ENCODE data around the gene GALNT2. TPM values are rescaled to one million over a fixed set of nuclear protein-coding genes. Genes with fewer than 3 reads are reported as not detected.

GALNT2 gene
- total RNA-seq, 4 donors from 2014 or later = 47.9 to 78.6 (median 60.0) TPM

GRCh38 chr1:230253150-230253549, 186.1 kb downstream of the GALNT2 start:
- DNase-seq (ENCODE audit: low spot score in 2 of 2) = no peak
- Histone ChIP-seq H3K9me3 (no peaks in the 10 kb centered on the region), H3K4me3 (no peak overlapping the region), H3K4me1 (peaks cover 0 to 29% (median 5%) of the 10 kb centered on the region in 4 donors), H3K36me3 (peaks cover 0 to 83% (median 11%) of the 10 kb centered on the region in 3 donors), H3K27me3 (no peaks in the 10 kb centered on the region), H3K27ac (no peak overlapping the region)
- TF ChIP-seq POLR2A (IDR thresholded peaks at IDR 0.05) = no peak
- TF ChIP-seq EP300 (IDR thresholded peaks at IDR 0.05) = no peak
- TF ChIP-seq, protein P1, sequence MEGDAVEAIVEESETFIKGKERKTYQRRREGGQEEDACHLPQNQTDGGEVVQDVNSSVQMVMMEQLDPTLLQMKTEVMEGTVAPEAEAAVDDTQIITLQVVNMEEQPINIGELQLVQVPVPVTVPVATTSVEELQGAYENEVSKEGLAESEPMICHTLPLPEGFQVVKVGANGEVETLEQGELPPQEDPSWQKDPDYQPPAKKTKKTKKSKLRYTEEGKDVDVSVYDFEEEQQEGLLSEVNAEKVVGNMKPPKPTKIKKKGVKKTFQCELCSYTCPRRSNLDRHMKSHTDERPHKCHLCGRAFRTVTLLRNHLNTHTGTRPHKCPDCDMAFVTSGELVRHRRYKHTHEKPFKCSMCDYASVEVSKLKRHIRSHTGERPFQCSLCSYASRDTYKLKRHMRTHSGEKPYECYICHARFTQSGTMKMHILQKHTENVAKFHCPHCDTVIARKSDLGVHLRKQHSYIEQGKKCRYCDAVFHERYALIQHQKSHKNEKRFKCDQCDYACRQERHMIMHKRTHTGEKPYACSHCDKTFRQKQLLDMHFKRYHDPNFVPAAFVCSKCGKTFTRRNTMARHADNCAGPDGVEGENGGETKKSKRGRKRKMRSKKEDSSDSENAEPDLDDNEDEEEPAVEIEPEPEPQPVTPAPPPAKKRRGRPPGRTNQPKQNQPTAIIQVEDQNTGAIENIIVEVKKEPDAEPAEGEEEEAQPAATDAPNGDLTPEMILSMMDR (IDR thresholded peaks at IDR 0.05) = no peak
- 93 to 100% methylated on average over 2 of the region's 2 CpGs for WGBS, 2 donors

DNA sequence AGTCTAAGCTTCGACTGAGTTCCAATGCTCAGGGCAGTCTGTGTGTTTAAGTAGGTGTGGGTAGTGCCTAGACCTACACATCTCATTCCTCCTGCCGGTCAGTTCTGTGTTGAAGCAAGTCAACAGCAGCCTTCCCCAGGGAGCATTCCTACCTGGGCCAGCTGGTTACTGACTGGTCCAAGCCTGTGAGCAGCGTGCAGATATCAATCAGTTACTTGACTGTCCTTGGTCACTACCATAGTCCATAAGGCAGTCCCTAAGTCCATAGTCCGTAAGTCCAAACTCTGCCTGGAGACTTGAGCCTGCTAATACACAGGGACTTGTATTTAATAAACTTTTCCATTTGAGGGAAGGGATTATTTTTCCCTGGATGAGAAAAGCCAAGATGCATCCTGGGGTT, 187.2 kb downstream of the GALNT2 start:
- WGBS, 2 donors = 94 to 98% methylated on average over 4 of the region's 4 CpGs
- H3K27ac ChIP-seq = no peak overlapping the region

GRCh38 chr1:230255116-230255515, 188.1 kb downstream of the GALNT2 start:
- peaks cover 0 to 9% (median 0%) of the 10 kb centered on the region in 4 donors for H3K4me1 ChIP-seq
- DNase-seq (ENCODE audit: low spot score in 2 of 2) = no peak
- H3K27me3 ChIP-seq = no peaks in the 10 kb centered on the region
- no peaks in the 10 kb centered on the region for H3K9me3 ChIP-seq
- H3K36me3 ChIP-seq = peaks cover 0 to 82% (median 3%) of the 10 kb centered on the region in 3 donors
- WGBS, 2 donors = 90 to 97% methylated on average over 12 to 15 of the region's 15 CpGs
- TF ChIP-seq EP300 (IDR thresholded peaks at IDR 0.05) (no peak), POLR2A (IDR thresholded peaks at IDR 0.05) (no peak)
- TF ChIP-seq, protein P1 (IDR thresholded peaks at IDR 0.05) = no peak
- H3K27ac ChIP-seq = no peak overlapping the region
- H3K4me3 ChIP-seq = no peak overlapping the region

More for the DNA sequence above, 187.2 kb downstream of the GALNT2 start:
- no peak overlapping the region for H3K4me3 ChIP-seq
- no peaks in the 10 kb centered on the region for H3K27me3 ChIP-seq
- H3K36me3 ChIP-seq = peaks cover 0 to 85% (median 9%) of the 10 kb centered on the region in 3 donors
- no peaks in the 10 kb centered on the region for H3K9me3 ChIP-seq
- H3K4me1 ChIP-seq = peaks cover 0 to 18% (median 4%) of the 10 kb centered on the region in 4 donors
- no peak for DNase-seq (ENCODE audit: low spot score in 2 of 2)
- TF ChIP-seq POLR2A (IDR thresholded peaks at IDR 0.05) = no peak
- TF ChIP-seq, protein P1 (IDR thresholded peaks at IDR 0.05) = no peak
- TF ChIP-seq EP300 (IDR thresholded peaks at IDR 0.05) = no peak

GRCh38 chr1:230255991-230256390, 189.0 kb downstream of the GALNT2 start:
- H3K27ac ChIP-seq = no peak overlapping the region
- no peaks in the 10 kb centered on the region for H3K9me3 ChIP-seq
- peaks cover 0 to 74% (median 3%) of the 10 kb centered on the region in 3 donors for H3K36me3 ChIP-seq
- no peak for TF ChIP-seq EP300 (IDR thresholded peaks at IDR 0.05)
- no peak for TF ChIP-seq POLR2A (IDR thresholded peaks at IDR 0.05)
- TF ChIP-seq, protein P1 (IDR thresholded peaks at IDR 0.05) = no peak
- no peak overlapping the region for H3K4me3 ChIP-seq
- DNase-seq (ENCODE audit: low spot score in 2 of 2) = no peak
- peaks cover 0 to under 1% (median 0%) of the 10 kb centered on the region in 4 donors for H3K4me1 ChIP-seq
- WGBS, 2 donors = 96 to 97% methylated on average over 10 of the region's 10 CpGs
- H3K27me3 ChIP-seq = no peaks in the 10 kb centered on the region

DNA sequence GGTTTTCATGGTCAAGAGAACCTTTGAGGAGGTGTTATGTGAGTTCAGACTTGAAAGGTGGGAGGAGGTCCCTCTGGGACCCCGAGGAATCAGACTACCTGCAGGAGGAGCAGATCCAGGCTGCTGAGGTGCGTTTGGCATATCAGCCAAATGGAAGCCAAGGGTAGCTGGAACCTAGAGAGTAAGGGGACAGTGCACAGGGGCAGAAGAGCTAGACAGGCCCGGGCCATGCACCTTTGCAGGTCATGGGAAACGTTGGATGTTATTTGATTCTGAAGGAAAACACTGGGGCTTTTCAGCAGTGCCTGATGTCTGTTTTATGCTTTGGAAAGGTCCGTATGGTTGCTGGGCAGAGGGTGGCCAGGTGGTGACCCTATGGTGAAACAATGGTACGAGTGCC, 189.9 kb downstream of the GALNT2 start:
- no peaks in the 10 kb centered on the region for H3K4me1 ChIP-seq
- WGBS, 2 donors = 88 to 89% methylated on average over 6 of the region's 6 CpGs
- TF ChIP-seq POLR2A (IDR thresholded peaks at IDR 0.05) (no peak), EP300 (IDR thresholded peaks at IDR 0.05) (no peak)
- TF ChIP-seq, protein P1 (IDR thresholded peaks at IDR 0.05) = no peak
- H3K36me3 ChIP-seq = peaks cover 0 to 79% (median 3%) of the 10 kb centered on the region in 3 donors
- DNase-seq (ENCODE audit: low spot score in 2 of 2) = no peak
- H3K4me3 ChIP-seq = no peak overlapping the region
- no peaks in the 10 kb centered on the region for H3K27me3 ChIP-seq
- no peaks in the 10 kb centered on the region for H3K9me3 ChIP-seq
- no peak overlapping the region for H3K27ac ChIP-seq

Data from tibial nerve (tissue), 4 donors.